CD8-positive, alpha-beta memory T cell (primary cell): ENCODE measurements around the gene DHX57. TPM values are rescaled to one million over a fixed set of nuclear protein-coding genes. Genes with fewer than 3 reads are reported as not detected.

Experiments used
- CTCF ChIA-PET: fragments of 350-600 bp; sonication (Branson Sonifier 250); formaldehyde crosslinking; loops from one replicate; lab custom pipeline; 2021; ENCODE audit warnings: antibody characterized with exemption; lab: Charles Lee
- POLR2A ChIA-PET: fragments of 350-600 bp; sonication (Branson Sonifier 250); formaldehyde crosslinking; loops from one replicate; lab custom pipeline; 2021; ENCODE audit warnings: antibody characterized with exemption; lab: Charles Lee
- DNase-seq, 5 donors: peaks; one replicate each; pipeline versions ENCODE4 v3.0.0 to v3.0.0-alpha.2; 2020 to 2022; ENCODE audit warnings: mixed read lengths in 1 of 5
- H3K27ac ChIP-seq: one replicate; pipeline ENCODE4 v1.7.0; 2013; ENCODE audit warnings: low read depth, mild to moderate bottlenecking, low read length, moderate library complexity
- H3K27me3 ChIP-seq: 2 replicates; pipeline ENCODE4 v1.7.0; 2013; ENCODE audit warnings: low read length, mild to moderate bottlenecking; ENCODE audit not compliant: insufficient read depth, poor library complexity, severe bottlenecking
- H3K36me3 ChIP-seq: 2 replicates; pipeline ENCODE4 v1.7.0; 2013; ENCODE audit warnings: mild to moderate bottlenecking, low read length, moderate library complexity; ENCODE audit not compliant: insufficient read depth
- H3K4me1 ChIP-seq: 2 replicates; pipeline ENCODE4 v1.7.0; 2013; ENCODE audit warnings: mild to moderate bottlenecking, low read length, moderate library complexity; ENCODE audit not compliant: insufficient read depth
- H3K4me3 ChIP-seq: 2 replicates; pipeline ENCODE4 v1.7.0; 2013; ENCODE audit warnings: mild to moderate bottlenecking, low read length
- H3K9me3 ChIP-seq: 2 replicates; pipeline ENCODE4 v1.7.0; 2013; ENCODE audit warnings: mild to moderate bottlenecking, low read length
- H3K27ac Mint-ChIP-seq, 8 donors: one replicate each; pipeline ENCODE4 v1.8.0; 2020 to 2021; ENCODE audit warnings: mixed read lengths in 8 of 8, mild to moderate bottlenecking in 6 of 8, inconsistent platforms in 3 of 8, moderate library complexity in 3 of 8
- H3K27me3 Mint-ChIP-seq, 2 donors: one replicate each; pipeline ENCODE4 v1.8.0; 2020 to 2021; ENCODE audit warnings: mixed read lengths in 2 of 2, mild to moderate bottlenecking in 1 of 2, moderate library complexity in 1 of 2
- H3K36me3 Mint-ChIP-seq, 3 donors: one replicate each; pipeline ENCODE4 v1.8.0; 2020 to 2021; ENCODE audit warnings: mixed read lengths in 3 of 3, inconsistent platforms in 1 of 3, mild to moderate bottlenecking in 1 of 3
- H3K4me1 Mint-ChIP-seq, 3 donors: one replicate each; pipeline ENCODE4 v1.8.0; 2020 to 2021; ENCODE audit warnings: mixed read lengths in 3 of 3, inconsistent platforms in 1 of 3, mild to moderate bottlenecking in 1 of 3
- H3K4me3 Mint-ChIP-seq, 7 donors: one replicate each; pipeline ENCODE4 v1.8.0; 2020 to 2021; ENCODE audit warnings: mixed read lengths in 7 of 7, mild to moderate bottlenecking in 6 of 7, moderate library complexity in 4 of 7, inconsistent platforms in 2 of 7
- H3K9me3 Mint-ChIP-seq, 5 donors: one replicate each; pipeline ENCODE4 v1.8.0; 2020 to 2022; ENCODE audit warnings: mixed read lengths in 5 of 5, mild to moderate bottlenecking in 3 of 5, moderate library complexity in 2 of 5, inconsistent platforms in 1 of 5
- polyA plus RNA-seq: library from polyadenylated mRNA; unstranded; fragments of 300-500 nt; fragmentation: Illumina TruSeq; gene quantifications from one replicate; pipeline ENCODE4 v1.2.3, GENCODE V29; 2021
- total RNA-seq, 2 experiments: library from RNA; stranded (reverse); gene quantifications; one replicate each; pipeline ENCODE4 v1.2.3, GENCODE V29; 2021

Gene DHX57
- total and polyA plus RNA-seq, 3 experiments from 2014 or later: 7.1 to 21.3 (median 20.1) TPM

- no peak overlapping the region for H3K27ac ChIP-seq
- POLR2A ChIA-PET: no interaction called here
- H3K4me3 Mint-ChIP-seq: no peak overlapping the region
Observed at GRCh38 chr2:38907743-38908562, 32.2 kb upstream of the DHX57 start.

GRCh38 chr2:38907242-38907641, 31.5 kb upstream of the DHX57 start:
- Mint-ChIP-seq H3K4me3 (no peak overlapping the region), H3K27me3 (no peaks in the 10 kb centered on the region), H3K27ac (no peak overlapping the region), H3K9me3 (no peaks in the 10 kb centered on the region), H3K36me3 (no peaks in the 10 kb centered on the region), H3K4me1 (peaks cover 0 to 5% (median 0%) of the 10 kb centered on the region in 3 donors)
- POLR2A ChIA-PET: no interaction called here
- Histone ChIP-seq H3K4me1 (no peaks in the 10 kb centered on the region), H3K4me3 (no peak overlapping the region), H3K27ac (no peak overlapping the region), H3K27me3 (no peaks in the 10 kb centered on the region), H3K9me3 (no peaks in the 10 kb centered on the region), H3K36me3 (no peaks in the 10 kb centered on the region)
- no peak for DNase-seq
- CTCF ChIA-PET: no interaction called here

More at GRCh38 chr2:38907743-38908562, 32.2 kb upstream of the DHX57 start:
- no peaks in the 10 kb centered on the region for H3K9me3 Mint-ChIP-seq
- H3K4me3 ChIP-seq: no peak overlapping the region
- H3K4me1 ChIP-seq: no peaks in the 10 kb centered on the region
- no peaks in the 10 kb centered on the region for H3K36me3 Mint-ChIP-seq
- H3K9me3 ChIP-seq: no peaks in the 10 kb centered on the region
- no peaks in the 10 kb centered on the region for H3K27me3 ChIP-seq
- CTCF ChIA-PET: no interaction called here
- DNase-seq: no peak
- peaks cover 0 to 5% (median 0%) of the 10 kb centered on the region in 3 donors for H3K4me1 Mint-ChIP-seq
- H3K36me3 ChIP-seq: no peaks in the 10 kb centered on the region
- H3K27ac Mint-ChIP-seq: peak overlapping the region in 2 of 8 donors; percentile 12 to 71
- no peaks in the 10 kb centered on the region for H3K27me3 Mint-ChIP-seq

GRCh38 chr2:38905251-38905650, 29.5 kb upstream of the DHX57 start:
- no peak overlapping the region for H3K27ac Mint-ChIP-seq
- Histone ChIP-seq H3K27ac (no peak overlapping the region), H3K27me3 (no peaks in the 10 kb centered on the region), H3K36me3 (no peaks in the 10 kb centered on the region), H3K4me1 (no peaks in the 10 kb centered on the region), H3K9me3 (no peaks in the 10 kb centered on the region), H3K4me3 (no peak overlapping the region)
- no peaks in the 10 kb centered on the region for H3K9me3 Mint-ChIP-seq
- H3K27me3 Mint-ChIP-seq: no peaks in the 10 kb centered on the region
- no peak overlapping the region for H3K4me3 Mint-ChIP-seq
- POLR2A ChIA-PET: no interaction called here
- DNase-seq: no peak
- H3K36me3 Mint-ChIP-seq: no peaks in the 10 kb centered on the region
- CTCF ChIA-PET: no interaction called here
- peaks cover 0 to 5% (median 0%) of the 10 kb centered on the region in 3 donors for H3K4me1 Mint-ChIP-seq

- Histone ChIP-seq H3K9me3 (no peaks in the 10 kb centered on the region), H3K4me3 (no peak overlapping the region), H3K27me3 (no peaks in the 10 kb centered on the region), H3K36me3 (no peaks in the 10 kb centered on the region), H3K4me1 (no peaks in the 10 kb centered on the region), H3K27ac (no peak overlapping the region)
- Mint-ChIP-seq H3K9me3 (no peaks in the 10 kb centered on the region), H3K27ac (no peak overlapping the region), H3K27me3 (peaks cover 0 to 5% of the 10 kb centered on the region in 2 donors), H3K4me3 (no peak overlapping the region), H3K36me3 (no peaks in the 10 kb centered on the region), H3K4me1 (no peaks in the 10 kb centered on the region)
- no peak for DNase-seq
- CTCF ChIA-PET: no interaction called here
- POLR2A ChIA-PET: no interaction called here
Observed at GRCh38 chr2:38900726-38901125, 25.0 kb upstream of the DHX57 start.

GRCh38 chr2:38898256-38898655, 22.5 kb upstream of the DHX57 start:
- no peaks in the 10 kb centered on the region for H3K4me1 ChIP-seq
- no peaks in the 10 kb centered on the region for H3K9me3 ChIP-seq
- POLR2A ChIA-PET: no interaction called here
- no peaks in the 10 kb centered on the region for H3K27me3 ChIP-seq
- H3K36me3 ChIP-seq: no peaks in the 10 kb centered on the region
- Mint-ChIP-seq H3K4me3 (no peak overlapping the region), H3K9me3 (no peaks in the 10 kb centered on the region), H3K27ac (peak overlapping the region in 1 of 8 donors; percentile 25), H3K27me3 (peaks cover 0 to 5% of the 10 kb centered on the region in 2 donors), H3K4me1 (no peaks in the 10 kb centered on the region), H3K36me3 (no peaks in the 10 kb centered on the region)
- no peak overlapping the region for H3K4me3 ChIP-seq
- CTCF ChIA-PET: no interaction called here
- DNase-seq: no peak
- H3K27ac ChIP-seq: no peak overlapping the region

- H3K36me3 ChIP-seq: no peaks in the 10 kb centered on the region
- no peaks in the 10 kb centered on the region for H3K4me1 Mint-ChIP-seq
- H3K4me1 ChIP-seq: no peaks in the 10 kb centered on the region
- ChIA-PET CTCF (interaction anchor here (0.7 kb wide), 1 partner anchor 11 kb away, joined by 3 read pairs; no protein-coding TSS in a partner anchor), POLR2A (no interaction called here)
- H3K9me3 ChIP-seq: no peaks in the 10 kb centered on the region
- no peak for DNase-seq
- no peaks in the 10 kb centered on the region for H3K36me3 Mint-ChIP-seq
- H3K27ac ChIP-seq: no peak overlapping the region
- no peak overlapping the region for H3K4me3 ChIP-seq
- no peak overlapping the region for H3K4me3 Mint-ChIP-seq
- no peaks in the 10 kb centered on the region for H3K9me3 Mint-ChIP-seq
- H3K27me3 ChIP-seq: no peaks in the 10 kb centered on the region
- no peak overlapping the region for H3K27ac Mint-ChIP-seq
- H3K27me3 Mint-ChIP-seq: peaks cover 2 to 5% of the 10 kb centered on the region in 2 donors
Observed at GRCh38 chr2:38892819-38893218, 17.1 kb upstream of the DHX57 start.

GRCh38 chr2:38889575-38889974, 13.8 kb upstream of the DHX57 start, which contains the start of gene ARHGEF33:
TSS of gene ARHGEF33 (plus strand) at chr2:38889875. CDS start at chr2:38919448, 29,573 bp downstream.
- H3K4me1 Mint-ChIP-seq: no peaks in the 10 kb centered on the region
- ChIA-PET POLR2A (no interaction called here), CTCF (no interaction called here)
- no peak within 1 kb of the TSS for H3K27ac ChIP-seq
- H3K27ac Mint-ChIP-seq: no peak within 1 kb of the TSS
- H3K27me3 ChIP-seq: no peaks in the 10 kb centered on the region
- peaks cover 0 to 2% of the 10 kb centered on the region in 2 donors for H3K27me3 Mint-ChIP-seq
- H3K9me3 ChIP-seq: no peaks in the 10 kb centered on the region
- H3K36me3 Mint-ChIP-seq: no peaks in the 10 kb centered on the region
- no peaks in the 10 kb centered on the region for H3K36me3 ChIP-seq
- no peaks in the 10 kb centered on the region for H3K9me3 Mint-ChIP-seq
- no peak within 1 kb of the TSS for H3K4me3 ChIP-seq
- H3K4me1 ChIP-seq: no peaks in the 10 kb centered on the region
- no peak for DNase-seq
- H3K4me3 Mint-ChIP-seq: no peak within 1 kb of the TSS

- Mint-ChIP-seq H3K36me3 (no peaks in the 10 kb centered on the region), H3K27ac (no peak overlapping the region), H3K4me3 (no peak overlapping the region), H3K9me3 (no peaks in the 10 kb centered on the region), H3K27me3 (peaks cover 0 to 2% of the 10 kb centered on the region in 2 donors), H3K4me1 (no peaks in the 10 kb centered on the region)
- H3K27ac ChIP-seq: no peak overlapping the region
- CTCF ChIA-PET: no interaction called here
- no peak overlapping the region for H3K4me3 ChIP-seq
- no peaks in the 10 kb centered on the region for H3K36me3 ChIP-seq
- POLR2A ChIA-PET: no interaction called here
- H3K4me1 ChIP-seq: no peaks in the 10 kb centered on the region
- H3K9me3 ChIP-seq: no peaks in the 10 kb centered on the region
- DNase-seq: no peak
- H3K27me3 ChIP-seq: no peaks in the 10 kb centered on the region
Observed at GRCh38 chr2:38889045-38889444, 13.3 kb upstream of the DHX57 start.
